SU-DHL-6 (cell line): ENCODE results near the gene APCDD1.

Source experiments
- H2AFZ ChIP-seq: fragments of 200-600 bp; sonication (generic); 2 replicates; pipeline ENCODE4 v1.6.1; 2014; ENCODE audit warnings: low read depth, mild to moderate bottlenecking, moderate library complexity, mixed read lengths, antibody characterized with exemption, low read length; ENCODE audit not compliant: severe bottlenecking
- H3F3A ChIP-seq: fragments of 200-600 bp; shearing (Covaris generic); 2 replicates; pipeline ENCODE4 v1.6.0; 2016; ENCODE audit warnings: antibody characterized with exemption, mild to moderate bottlenecking; ENCODE audit not compliant: insufficient read depth
- H3K27ac ChIP-seq: fragments of 200-600 bp; sonication (generic); 2 replicates; pipeline ENCODE4 v1.5.1; 2016; ENCODE audit warnings: low read depth, mild to moderate bottlenecking, low read length, moderate library complexity, mixed read lengths
- H3K27me3 ChIP-seq: fragments of 200-600 bp; sonication (generic), shearing (Covaris generic); 2 replicates; pipeline ENCODE4 v1.6.0; 2014; ENCODE audit warnings: mild to moderate bottlenecking, low read length
- H3K36me3 ChIP-seq: fragments of 200-600 bp; sonication (generic); 2 replicates; pipeline ENCODE4 v1.6.1; 2014; ENCODE audit warnings: mild to moderate bottlenecking, low read length, mixed read lengths
- H3K4me2 ChIP-seq: fragments of 300-600, 200-600 bp; shearing (Covaris generic), sonication (generic); 2 replicates; pipeline ENCODE4 v1.6.0; 2014; ENCODE audit warnings: low read length, low read depth, mild to moderate bottlenecking; ENCODE audit not compliant: poor library complexity, severe bottlenecking
- H3K4me3 ChIP-seq: fragments of 200-600 bp; sonication (generic); 2 replicates; pipeline ENCODE4 v1.5.1; 2014; ENCODE audit warnings: antibody characterized with exemption, low read length, mild to moderate bottlenecking, mixed read lengths; ENCODE audit not compliant: insufficient read depth, poor library complexity, severe bottlenecking
- H3K79me2 ChIP-seq: fragments of 200-600 bp; sonication (generic); 2 replicates; pipeline ENCODE4 v1.6.1; 2014; ENCODE audit warnings: mild to moderate bottlenecking, low read length, moderate library complexity; ENCODE audit not compliant: insufficient read depth
- H3K9ac ChIP-seq: fragments of 200-600 bp; sonication (generic); 2 replicates; pipeline ENCODE4 v1.7.0; 2014; ENCODE audit warnings: mild to moderate bottlenecking, low read length
- H3K9me2 ChIP-seq: fragments of 200-600 bp; sonication (generic); replicated peaks from 2 replicates; pipeline ENCODE4 v1.6.1; 2014; ENCODE audit warnings: low read length; ENCODE audit not compliant: insufficient read depth
- H3K9me3 ChIP-seq: fragments of 200-600 bp; sonication (generic); 2 replicates; pipeline ENCODE4 v1.6.1; 2014; ENCODE audit warnings: low read length, mixed read lengths; ENCODE audit not compliant: insufficient read depth
- H4K20me1 ChIP-seq: fragments of 200-600 bp; sonication (generic); 2 replicates; pipeline ENCODE4 v1.6.1; 2014; ENCODE audit warnings: low read depth, mild to moderate bottlenecking, antibody characterized with exemption, low read length, moderate library complexity, mixed read lengths
- CTCF ChIP-seq: fragments of 200-600 bp; sonication (generic); IDR thresholded peaks from one replicate; pipeline ENCODE4 v1.5.1; 2017; ENCODE audit warnings: antibody characterized with exemption, mild to moderate bottlenecking, low read length, moderate library complexity; ENCODE audit not compliant: insufficient read depth, poor library complexity, severe bottlenecking
- EZH2phosphoT487 ChIP-seq: fragments of 200-600 bp; sonication (generic), shearing (Covaris generic); conservative IDR thresholded peaks from 2 replicates; pipeline ENCODE4 v1.6.1; 2018; ENCODE audit warnings: mild to moderate bottlenecking, antibody characterized with exemption, low read length, moderate library complexity, mixed read lengths

APCDD1 gene

GRCh38 chr18:10477863-10478260, 23.4 kb downstream of the APCDD1 start:
- TF ChIP-seq CTCF, result no peak
- TF ChIP-seq EZH2phosphoT487, result no peak
- Histone ChIP-seq H3K9me3 (no peaks in the 10 kb centered on the region), H4K20me1 (no peaks in the 10 kb centered on the region), H3K36me3 (no peaks in the 10 kb centered on the region), H3K9ac (no peak overlapping the region), H2AFZ (no peak overlapping the region), H3K27ac (no peak overlapping the region), H3K4me2 (no peak overlapping the region), H3F3A (no peaks in the 10 kb centered on the region), H3K27me3 (no peaks in the 10 kb centered on the region), H3K79me2 (no peaks in the 10 kb centered on the region), H3K9me2 (no peaks in the 10 kb centered on the region), H3K4me3 (no peak overlapping the region)

- Histone ChIP-seq H3K9me2 (no peaks in the 10 kb centered on the region), H3F3A (no peaks in the 10 kb centered on the region), H3K36me3 (no peaks in the 10 kb centered on the region), H3K4me2 (no peak overlapping the region), H3K9ac (no peak overlapping the region), H3K4me3 (no peak overlapping the region), H3K9me3 (no peaks in the 10 kb centered on the region), H4K20me1 (no peaks in the 10 kb centered on the region), H3K79me2 (no peaks in the 10 kb centered on the region), H2AFZ (no peak overlapping the region), H3K27me3 (no peaks in the 10 kb centered on the region), H3K27ac (no peak overlapping the region)
- TF ChIP-seq EZH2phosphoT487 (no peak), CTCF (no peak)
Measured at GRCh38 chr18:10481831-10482230, 27.4 kb downstream of the APCDD1 start.

- H3K9me2 ChIP-seq, result no peaks in the 10 kb centered on the region
- no peaks in the 10 kb centered on the region for H4K20me1 ChIP-seq
- no peak overlapping the region for H3K4me2 ChIP-seq
- H3K36me3 ChIP-seq, result no peaks in the 10 kb centered on the region
- H3K27ac ChIP-seq, result no peak overlapping the region
- no peak overlapping the region for H2AFZ ChIP-seq
- no peaks in the 10 kb centered on the region for H3K79me2 ChIP-seq
- no peak overlapping the region for H3K9ac ChIP-seq
- H3K27me3 ChIP-seq, result no peaks in the 10 kb centered on the region
- no peaks in the 10 kb centered on the region for H3K9me3 ChIP-seq
- no peak for TF ChIP-seq CTCF
- TF ChIP-seq EZH2phosphoT487, result no peak
- no peaks in the 10 kb centered on the region for H3F3A ChIP-seq
- H3K4me3 ChIP-seq, result no peak overlapping the region
Measured at GRCh38 chr18:10482363-10482984, 28.0 kb downstream of the APCDD1 start.
